Measurements from ENCODE around the gene DMRTA1.
"Not testable (repeated sequence)": the region's sequence is repeated elsewhere in the genome, so short reads cannot be mapped to it uniquely, and the experiment has no call there.

Gene DMRTA1

DNA sequence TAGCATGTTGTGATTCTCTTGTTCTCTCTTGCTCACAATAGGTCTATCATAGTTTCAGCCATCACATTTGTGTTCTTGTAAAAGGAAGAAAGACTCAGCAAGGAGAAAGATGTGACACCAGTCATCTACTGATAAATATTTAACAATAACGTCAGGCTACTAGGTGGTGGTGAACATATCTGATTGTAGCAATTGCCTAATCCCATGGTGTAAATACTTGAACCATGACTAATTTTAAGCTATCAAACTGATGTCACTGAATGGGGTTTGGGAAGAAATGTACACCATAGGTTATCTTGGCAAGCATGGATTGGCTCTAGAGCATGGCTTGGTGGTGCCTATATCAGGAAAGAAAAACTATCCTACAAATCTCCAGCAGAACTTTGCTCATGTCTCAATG, 16.6 kb downstream of the DMRTA1 start:
- DNase-seq: no peak

DNA sequence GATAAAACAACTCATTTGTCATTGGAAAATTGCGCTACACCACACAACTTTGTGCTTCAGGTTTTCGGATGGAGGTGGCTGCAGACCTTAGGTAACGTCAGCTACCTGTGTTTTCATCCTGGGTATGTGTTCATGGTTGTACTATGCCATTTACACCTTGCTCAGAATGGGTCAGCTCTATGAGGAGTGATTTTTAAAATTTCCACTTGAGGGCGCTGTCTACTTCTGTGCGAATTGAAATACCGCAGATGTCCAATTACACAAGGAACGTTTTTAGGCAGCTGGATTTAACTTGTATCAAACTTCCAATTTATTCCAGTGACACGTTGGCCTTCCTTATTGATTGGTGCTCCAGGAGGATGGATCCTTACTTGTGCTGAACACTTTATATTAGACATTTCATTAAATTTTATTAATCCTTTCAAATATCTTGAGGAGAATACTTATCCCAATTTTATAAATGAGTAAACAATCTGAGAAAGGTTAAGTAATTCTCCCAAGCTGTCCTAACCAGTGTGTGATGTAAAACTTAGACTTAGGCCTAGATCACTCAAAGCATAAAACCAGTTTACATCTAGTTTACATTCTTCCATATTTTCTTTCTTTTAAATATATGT, 23.4 kb downstream of the DMRTA1 start:
- DNase-seq: peak in 1 of 2 experiments; percentile 24

DNA sequence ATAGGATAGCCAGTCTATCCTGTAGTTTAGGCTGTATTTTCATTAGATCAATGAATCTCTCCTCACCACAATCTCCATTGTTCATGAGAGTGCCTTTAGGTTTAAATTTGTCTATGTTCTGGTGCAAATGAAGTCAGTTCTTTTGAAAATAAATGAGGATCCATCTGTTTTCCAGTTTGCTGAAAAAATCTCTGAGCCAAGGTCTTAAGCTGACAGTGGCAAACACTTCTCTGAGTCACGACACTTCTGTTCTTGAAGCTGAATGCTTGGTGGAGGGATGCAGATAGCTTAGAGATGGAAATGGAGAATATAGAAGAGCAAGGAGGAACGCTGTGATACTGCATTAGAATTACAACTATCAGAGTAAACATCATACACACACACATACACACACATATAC, 34.9 kb downstream of the DMRTA1 start:
- no peak for DNase-seq

DNA sequence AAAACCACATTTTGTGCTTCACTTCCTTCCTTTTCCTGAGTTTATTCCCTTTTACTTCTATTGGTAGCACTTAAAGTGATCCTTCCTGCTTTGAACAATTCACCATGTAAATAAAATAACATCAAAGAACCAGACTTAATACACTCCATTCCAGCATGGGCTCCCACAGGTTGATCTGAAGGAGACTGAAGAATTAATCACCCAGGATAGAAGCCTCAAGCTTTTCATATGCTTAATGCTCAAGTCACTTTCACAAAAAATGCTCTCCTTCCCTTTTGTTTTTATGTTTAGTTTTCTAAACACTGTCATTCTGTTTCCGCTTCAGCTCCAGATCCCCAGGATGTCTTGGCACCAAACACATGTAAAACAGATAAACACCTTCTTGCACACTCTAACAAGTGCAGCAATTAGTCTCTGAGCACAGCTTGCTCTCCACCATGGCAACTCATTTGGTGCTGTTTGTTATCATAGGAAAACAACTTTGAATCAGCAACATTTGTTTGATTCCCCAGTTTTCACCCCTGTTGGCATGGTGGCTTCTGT, 37.0 kb downstream of the DMRTA1 start:
- DNase-seq: no peak

DNA sequence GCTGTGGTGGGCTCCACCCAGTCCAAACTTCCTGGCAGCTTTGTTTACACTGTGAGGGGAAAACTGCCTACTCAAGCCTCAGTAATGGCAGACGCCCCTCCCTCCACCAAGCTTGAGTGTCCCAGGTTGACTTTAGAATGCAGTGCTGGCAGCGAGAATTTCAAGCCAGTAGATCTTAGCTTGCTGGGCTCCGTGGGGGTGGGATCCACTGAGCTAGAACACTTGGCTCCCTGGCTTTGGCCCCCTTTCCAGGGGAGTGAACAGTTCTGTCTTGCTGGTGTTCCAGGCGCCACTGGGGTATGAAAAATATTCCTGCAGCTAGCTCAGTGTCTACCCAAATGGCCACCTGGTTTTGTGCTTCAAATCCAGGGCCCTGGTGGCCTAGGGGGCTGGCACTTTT, 49.6 kb downstream of the DMRTA1 start:
- not testable (repeated sequence) for DNase-seq
